GM23248 (cell line): ENCODE measurements around the gene MT1F. TPM values are rescaled to one million over a fixed set of nuclear protein-coding genes. Genes with fewer than 3 reads are reported as not detected.

ENCODE experiments used
- DNase-seq: peaks from one replicate; pipeline ENCODE4 v3.0.0-alpha.2; 2015
- H2AFZ ChIP-seq: fragments of 200-600 bp; sonication (generic); 2 replicates; pipeline ENCODE4 v1.6.1; 2016; ENCODE audit warnings: antibody characterized with exemption
- H3F3A ChIP-seq: fragments of 200-600 bp; sonication (generic); 2 replicates; pipeline ENCODE4 v1.6.1; 2016; ENCODE audit warnings: mild to moderate bottlenecking, antibody characterized with exemption, mixed run types; ENCODE audit not compliant: insufficient read depth
- H3K27ac ChIP-seq: fragments of 200-600 bp; sonication (generic); 2 replicates; pipeline ENCODE4 v1.5.1; 2016; ENCODE audit warnings: mild to moderate bottlenecking
- H3K27me3 ChIP-seq: fragments of 200-600 bp; sonication (generic); replicated peaks from 2 replicates; pipeline ENCODE4 v1.6.1; 2016; ENCODE audit warnings: mild to moderate bottlenecking; ENCODE audit not compliant: insufficient read depth
- H3K36me3 ChIP-seq: fragments of 200-600 bp; sonication (generic); 2 replicates; pipeline ENCODE4 v1.6.1; 2016; ENCODE audit warnings: low read depth, mild to moderate bottlenecking
- H3K4me1 ChIP-seq: fragments of 200-600 bp; sonication (generic); 2 replicates; pipeline ENCODE4 v1.6.1; 2016; ENCODE audit warnings: mild to moderate bottlenecking; ENCODE audit not compliant: insufficient read depth
- H3K4me2 ChIP-seq: fragments of 200-600 bp; sonication (generic); one replicate; pipeline ENCODE4 v1.6.1; 2016; ENCODE audit warnings: mild to moderate bottlenecking; ENCODE audit not compliant: unreplicated experiment
- H3K4me3 ChIP-seq: fragments of 200-600 bp; sonication (generic); 2 replicates; pipeline ENCODE4 v1.5.1; 2016; ENCODE audit warnings: mild to moderate bottlenecking
- H3K79me2 ChIP-seq: fragments of 200-600 bp; sonication (generic); 2 replicates; pipeline ENCODE4 v1.6.1; 2016; ENCODE audit warnings: mild to moderate bottlenecking; ENCODE audit not compliant: insufficient read depth
- H3K9ac ChIP-seq: fragments of 200-600 bp; sonication (generic); 2 replicates; pipeline ENCODE4 v1.6.1; 2016; ENCODE audit warnings: mild to moderate bottlenecking
- H3K9me2 ChIP-seq: fragments of 200-600 bp; sonication (generic); 2 replicates; pipeline ENCODE4 v1.6.1; 2016; ENCODE audit warnings: mixed run types, mild to moderate bottlenecking, moderate library complexity; ENCODE audit not compliant: insufficient read depth
- H3K9me3 ChIP-seq: fragments of 200-600 bp; sonication (generic); one replicate; pipeline ENCODE4 v1.6.1; 2017; ENCODE audit warnings: low read depth
- H4K20me1 ChIP-seq: fragments of 200-600 bp; sonication (generic); 2 replicates; pipeline ENCODE4 v1.6.0; 2016; ENCODE audit not compliant: insufficient read depth
- EZH2 ChIP-seq: fragments of 200-600 bp; sonication (generic); IDR thresholded peaks from 2 replicates; pipeline ENCODE4 v1.6.1; 2018; ENCODE audit warnings: antibody characterized with exemption, mild to moderate bottlenecking; ENCODE audit not compliant: insufficient read depth, poor library complexity, severe bottlenecking
- EZH2phosphoT487 ChIP-seq: fragments of 200-600 bp; sonication (generic); IDR thresholded peaks from 2 replicates; pipeline ENCODE4 v1.6.1; 2018; ENCODE audit warnings: antibody characterized with exemption, moderate library complexity, mild to moderate bottlenecking, low read depth; ENCODE audit not compliant: insufficient read depth
- WGBS, 2 experiments: methylation state at CpG; one replicate each; pipeline ENCODE4 v1.1.6; 2015 to 2017; ENCODE audit warnings: low lambda C conversion rate in 2 of 2, low coverage in 1 of 2; ENCODE audit errors: missing lambda C conversion rate in 2 of 2; 5-methylcytosine and 5-hydroxymethylcytosine counted together
- in situ Hi-C: fragments of 300-500 bp; cut with MboI; formaldehyde crosslinking; loops from 2 replicates; pipeline ENCODE4 v1.15.0; 2020
- polyA plus RNA-seq: library from polyadenylated mRNA; unstranded; fragments of >200 nt; fragmentation: Nextera tagmentation; extraction: Ambion mirVana; gene quantifications from 2 replicates; pipeline ENCODE4 v1.2.1, GENCODE V29; 2016
- total RNA-seq: library from RNA; depleted of rRNA; stranded (reverse); fragments of >200 nt; shearing (Covaris generic); gene quantifications from 2 replicates; pipeline ENCODE4 v1.2.3, GENCODE V29; 2014; rRNA removed

Gene MT1F
- total RNA-seq = 1.1 TPM in 1 of 2 replicates, not detected in the other
- polyA plus RNA-seq = 4.5 and 5.4 TPM in 2 replicates

DNA sequence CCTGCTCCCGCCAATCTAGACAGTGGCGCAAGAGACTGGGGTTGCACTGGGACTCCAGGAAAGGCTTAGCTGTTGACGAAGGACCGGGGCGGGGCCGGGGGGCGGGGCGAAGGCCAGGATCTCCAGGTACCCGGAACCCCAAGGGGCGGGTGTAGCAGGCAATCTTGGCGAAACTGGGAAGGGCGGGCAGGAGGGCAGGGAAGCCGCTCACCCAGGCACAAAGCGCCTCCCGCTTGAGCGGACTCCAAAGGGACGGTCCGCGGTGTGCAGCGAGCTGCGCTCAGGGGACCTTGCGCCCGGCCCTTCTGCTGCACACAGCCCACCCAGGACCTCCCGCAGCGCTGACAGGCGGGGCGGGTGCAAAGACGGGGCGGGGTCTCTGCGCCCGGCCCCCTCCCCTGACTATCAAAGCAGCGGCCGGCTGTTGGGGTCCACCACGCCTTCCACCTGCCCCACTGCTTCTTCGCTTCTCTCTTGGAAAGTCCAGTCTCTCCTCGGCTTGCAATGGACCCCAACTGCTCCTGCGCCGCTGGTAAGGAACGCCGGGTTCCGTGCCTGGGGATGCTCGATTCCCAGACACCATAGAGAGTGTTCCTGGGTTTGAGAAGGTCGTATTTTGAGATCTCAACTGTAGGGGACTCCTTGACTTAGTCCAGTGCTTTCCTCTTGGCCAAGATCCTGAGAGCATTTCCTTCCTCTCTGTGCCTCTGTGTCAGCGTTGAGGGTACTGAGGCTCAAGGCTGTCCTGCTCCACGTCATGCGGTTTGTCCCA is at the start of gene MT1F:
TSS of gene MT1F (plus strand) at position 405 of the 772 bp plus-strand sequence. CDS start at position 505, 100 bp downstream.
- WGBS, 2 experiments = 7 to 9% methylated on average over 24 to 40 of the region's 46 CpGs
- TF ChIP-seq EZH2 = no peak
- no peak for TF ChIP-seq EZH2phosphoT487
- Histone ChIP-seq H3K27ac (no peak within 1 kb of the TSS), H3K9me3 (no peaks in the 10 kb centered on the region), H3F3A (no peaks in the 10 kb centered on the region), H4K20me1 (no peaks in the 10 kb centered on the region), H3K4me1 (no peaks in the 10 kb centered on the region), H2AFZ (peak within 1 kb of the TSS; percentile 61), H3K27me3 (peaks cover 14% of the 10 kb centered on the region; the same call in 1 of the 2 replicates), H3K79me2 (no peaks in the 10 kb centered on the region), H3K4me3 (peak within 1 kb of the TSS; percentile 52), H3K4me2 (peak within 1 kb of the TSS; percentile 59), H3K9me2 (no peaks in the 10 kb centered on the region), H3K36me3 (no peaks in the 10 kb centered on the region), H3K9ac (no peak within 1 kb of the TSS)
- peak; percentile 64 for DNase-seq
- in situ Hi-C loops = no loop called here

DNA sequence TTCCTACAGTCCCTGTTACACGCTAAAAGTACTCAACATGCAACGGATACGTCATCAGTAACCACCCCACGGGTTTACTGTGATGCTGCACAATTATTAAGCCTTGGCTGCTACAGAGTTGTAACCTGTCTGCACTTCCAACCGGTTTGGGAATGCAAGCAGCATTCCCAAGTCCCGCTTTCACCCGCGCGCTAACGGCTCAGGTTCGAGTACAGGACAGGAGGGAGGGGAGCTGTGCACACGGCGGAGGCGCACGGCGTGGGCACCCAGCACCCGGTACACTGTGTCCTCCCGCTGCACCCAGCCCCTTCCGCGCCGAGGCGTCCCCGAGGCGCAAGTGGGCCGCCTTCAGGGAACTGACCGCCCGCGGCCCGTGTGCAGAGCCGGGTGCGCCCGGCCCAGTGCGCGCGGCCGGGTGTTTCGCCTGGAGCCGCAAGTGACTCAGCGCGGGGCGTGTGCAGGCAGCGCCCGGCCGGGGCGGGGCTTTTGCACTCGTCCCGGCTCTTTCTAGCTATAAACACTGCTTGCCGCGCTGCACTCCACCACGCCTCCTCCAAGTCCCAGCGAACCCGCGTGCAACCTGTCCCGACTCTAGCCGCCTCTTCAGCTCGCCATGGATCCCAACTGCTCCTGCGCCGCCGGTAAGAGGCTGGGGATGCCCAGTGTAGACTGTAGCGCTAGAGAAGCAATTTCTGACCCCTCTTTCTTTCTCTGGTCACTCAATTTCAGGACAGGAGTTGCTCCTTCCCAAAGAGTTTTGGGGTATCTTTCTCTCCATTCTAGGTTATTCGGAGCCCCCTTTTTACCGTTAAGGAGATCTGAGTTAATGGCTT is 49.5 kb upstream of the MT1F start, which contains the start of gene MT2A:
TSS of gene MT2A (plus strand) at position 542 of the 833 bp plus-strand sequence. CDS start at position 614, 72 bp downstream.
- DNase-seq = peak; percentile 100
- Histone ChIP-seq H3K4me1 (peaks cover 58% of the 10 kb centered on the region), H3K79me2 (peaks cover 12% of the 10 kb centered on the region; the same call in 1 of the 2 replicates), H3F3A (peaks cover 70% of the 10 kb centered on the region), H3K9me3 (no peaks in the 10 kb centered on the region), H3K36me3 (no peaks in the 10 kb centered on the region), H3K4me2 (peak within 1 kb of the TSS; percentile 92), H3K4me3 (peak within 1 kb of the TSS; percentile 95), H3K27me3 (no peaks in the 10 kb centered on the region), H4K20me1 (no peaks in the 10 kb centered on the region), H3K9me2 (no peaks in the 10 kb centered on the region), H3K27ac (peak within 1 kb of the TSS; percentile 100), H3K9ac (peak within 1 kb of the TSS; percentile 96), H2AFZ (peak within 1 kb of the TSS; percentile 51; the same call in 1 of the 2 replicates)
- 1% methylated on average over 52 to 61 of the region's 62 CpGs for WGBS, 2 experiments
- TF ChIP-seq EZH2phosphoT487 (no peak), EZH2 (no peak)
- in situ Hi-C loops = no loop called here

DNA sequence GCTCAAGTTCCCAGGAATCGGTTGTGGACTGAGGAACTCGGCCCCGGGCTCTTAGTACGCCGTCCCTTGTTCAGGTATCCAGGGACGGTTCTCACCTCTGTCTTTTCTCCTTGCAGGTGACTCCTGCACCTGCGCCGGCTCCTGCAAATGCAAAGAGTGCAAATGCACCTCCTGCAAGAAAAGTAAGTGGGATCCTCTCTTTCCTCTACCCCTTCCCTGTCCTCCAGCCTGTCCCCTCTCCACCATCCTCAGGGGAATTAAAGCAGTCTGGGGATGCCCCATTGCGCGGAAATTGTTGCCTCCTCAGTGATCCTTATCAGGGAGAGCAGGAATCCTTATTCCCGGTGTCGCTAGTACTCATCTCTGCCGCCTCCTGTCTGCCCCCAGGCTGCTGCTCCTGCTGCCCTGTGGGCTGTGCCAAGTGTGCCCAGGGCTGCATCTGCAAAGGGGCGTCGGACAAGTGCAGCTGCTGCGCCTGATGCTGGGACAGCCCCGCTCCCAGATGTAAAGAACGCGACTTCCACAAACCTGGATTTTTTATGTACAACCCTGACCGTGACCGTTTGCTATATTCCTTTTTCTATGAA is 48.8 kb upstream of the MT1F start:
- Histone ChIP-seq H3K4me3 (peak overlapping the region; percentile 95), H3K27ac (peak overlapping the region; percentile 100), H3K79me2 (peaks cover 12% of the 10 kb centered on the region; the same call in 1 of the 2 replicates), H3F3A (peaks cover 78% of the 10 kb centered on the region), H3K9me2 (no peaks in the 10 kb centered on the region), H3K9me3 (no peaks in the 10 kb centered on the region), H3K9ac (peak overlapping the region; percentile 96), H3K4me1 (peaks cover 65% of the 10 kb centered on the region), H3K27me3 (no peaks in the 10 kb centered on the region), H2AFZ (no peak overlapping the region), H4K20me1 (no peaks in the 10 kb centered on the region), H3K36me3 (no peaks in the 10 kb centered on the region), H3K4me2 (peak overlapping the region; percentile 92)
- in situ Hi-C loops = no loop called here
- WGBS, 2 experiments = 1% methylated on average over 21 of the region's 21 CpGs
- TF ChIP-seq EZH2 (no peak), EZH2phosphoT487 (no peak)
- peak; percentile 53 for DNase-seq

DNA sequence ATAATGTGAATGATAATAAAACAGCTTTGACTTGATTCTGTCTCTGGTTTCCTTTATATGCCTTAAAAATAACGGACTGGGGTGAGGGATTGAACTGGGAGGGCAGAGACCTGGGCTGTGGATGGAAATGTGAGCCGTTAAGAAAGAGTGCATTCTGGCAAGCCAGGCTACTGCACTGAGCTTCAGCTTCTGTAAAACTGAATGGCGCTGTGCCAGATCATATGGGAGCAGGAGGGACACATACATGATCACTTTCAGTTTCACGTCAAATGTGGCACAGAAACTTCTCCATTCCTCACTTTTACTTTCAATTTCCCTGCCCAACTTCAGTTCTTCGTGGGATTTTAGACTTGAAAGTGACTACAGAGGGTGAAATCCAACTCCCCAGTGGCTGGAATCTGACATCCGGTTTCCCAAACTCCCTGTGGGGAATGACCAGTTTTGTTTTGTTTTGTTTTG is 48.3 kb upstream of the MT1F start:
- no peaks in the 10 kb centered on the region for H4K20me1 ChIP-seq
- TF ChIP-seq EZH2 (no peak), EZH2phosphoT487 (no peak)
- 1% methylated on average over 6 of the region's 6 CpGs for WGBS, 2 experiments
- no peaks in the 10 kb centered on the region for H3K9me3 ChIP-seq
- H3K4me3 ChIP-seq = peak overlapping the region; percentile 95
- peaks cover 12% of the 10 kb centered on the region; the same call in 1 of the 2 replicates for H3K79me2 ChIP-seq
- peaks cover 83% of the 10 kb centered on the region for H3F3A ChIP-seq
- H3K4me2 ChIP-seq = peak overlapping the region; percentile 92
- H2AFZ ChIP-seq = no peak overlapping the region
- DNase-seq = peak; percentile 89
- H3K9ac ChIP-seq = peak overlapping the region; percentile 96
- H3K27me3 ChIP-seq = no peaks in the 10 kb centered on the region
- peak overlapping the region; percentile 100 for H3K27ac ChIP-seq
- no peaks in the 10 kb centered on the region for H3K9me2 ChIP-seq
- H3K36me3 ChIP-seq = no peaks in the 10 kb centered on the region
- in situ Hi-C loops = no loop called here
- peaks cover 70% of the 10 kb centered on the region for H3K4me1 ChIP-seq
